Measurements from ENCODE around the gene GSE1. TPM values are rescaled to one million over a fixed set of nuclear protein-coding genes. Genes with fewer than 3 reads are reported as not detected.

Gene GSE1
- total and polyA plus RNA-seq, 2 of the 13 experiments (the other 11 are each of a cell fraction or from before 2014, with no cell fraction given) = 16.1 to 31.2 TPM

- TF ChIP-seq NPAS2 (CRISPR knock-in tag; IDR thresholded peaks at IDR 0.05; ENCODE audit: borderline replicate concordance) (no peak), PHB2 (IDR thresholded peaks at IDR 0.05; ENCODE audit: partially characterized antibody) (no peak), ZFY (CRISPR knock-in tag; IDR thresholded peaks at IDR 0.05) (no peak), ZNF703 (CRISPR knock-in tag; IDR thresholded peaks at IDR 0.05; ENCODE audit: borderline replicate concordance) (0 out of 2 replicates have a peak, but pooled peaks have one; percentile 65), ZFP36 (IDR thresholded peaks at IDR 0.05; ENCODE audit: borderline replicate concordance, low read depth, low read length, partially characterized antibody) (no peak), FOXA3 (CRISPR knock-in tag; IDR thresholded peaks at IDR 0.05) (no peak), ZNF614 (CRISPR knock-in tag; IDR thresholded peaks at IDR 0.05; ENCODE audit: borderline replicate concordance) (no peak), RFX1 (IDR thresholded peaks at IDR 0.05) (no peak), ZNF639 (CRISPR knock-in tag; conservative IDR thresholded peaks at IDR 0.05) (no peak), CHCHD3 (CRISPR knock-in tag; IDR thresholded peaks at IDR 0.05) (no peak), SNAPC2 (CRISPR knock-in tag; IDR thresholded peaks at IDR 0.05) (no peak), ZSCAN9 (CRISPR knock-in tag; IDR thresholded peaks at IDR 0.05; ENCODE audit: borderline replicate concordance) (peak; percentile 25; the same call in 1 of the 2 replicates), CTCF (CRISPR knock-in tag; IDR thresholded peaks at IDR 0.05) (peak; percentile 87), ZFP37 (CRISPR knock-in tag; IDR thresholded peaks at IDR 0.05; ENCODE audit: borderline replicate concordance) (no peak), ZNF33B (CRISPR knock-in tag; IDR thresholded peaks at IDR 0.05) (no peak), ZNF746 (CRISPR knock-in tag; IDR thresholded peaks at IDR 0.05) (no peak), HCFC1 (IDR thresholded peaks at IDR 0.05; ENCODE audit: low read depth, low read length) (no peak), FOXO4 (CRISPR knock-in tag; conservative IDR thresholded peaks at IDR 0.05) (no peak), HDAC1 (CRISPR knock-in tag; IDR thresholded peaks at IDR 0.05) (peak; percentile 45; the same call in 1 of the 2 replicates), ZNF431 (CRISPR knock-in tag; IDR thresholded peaks at IDR 0.05; ENCODE audit: borderline replicate concordance, low read depth) (no peak), ZNF687 (CRISPR knock-in tag; IDR thresholded peaks at IDR 0.05) (no peak; the same call in 1 of the 2 replicates), DRAP1 (CRISPR knock-in tag; IDR thresholded peaks at IDR 0.05) (no peak)
Measured at GRCh38 chr16:85615852-85616606, 2.9 kb downstream of the GSE1 start (continued).
